Epidermal melanocyte (primary cell): ENCODE data around the gene CCDC12.

Experiments used
- DNase-seq: peaks from one replicate; pipeline ENCODE4 v3.0.0; 2011; ENCODE audit warnings: low spot score; ENCODE audit not compliant: insufficient read length

CCDC12 gene

DNA sequence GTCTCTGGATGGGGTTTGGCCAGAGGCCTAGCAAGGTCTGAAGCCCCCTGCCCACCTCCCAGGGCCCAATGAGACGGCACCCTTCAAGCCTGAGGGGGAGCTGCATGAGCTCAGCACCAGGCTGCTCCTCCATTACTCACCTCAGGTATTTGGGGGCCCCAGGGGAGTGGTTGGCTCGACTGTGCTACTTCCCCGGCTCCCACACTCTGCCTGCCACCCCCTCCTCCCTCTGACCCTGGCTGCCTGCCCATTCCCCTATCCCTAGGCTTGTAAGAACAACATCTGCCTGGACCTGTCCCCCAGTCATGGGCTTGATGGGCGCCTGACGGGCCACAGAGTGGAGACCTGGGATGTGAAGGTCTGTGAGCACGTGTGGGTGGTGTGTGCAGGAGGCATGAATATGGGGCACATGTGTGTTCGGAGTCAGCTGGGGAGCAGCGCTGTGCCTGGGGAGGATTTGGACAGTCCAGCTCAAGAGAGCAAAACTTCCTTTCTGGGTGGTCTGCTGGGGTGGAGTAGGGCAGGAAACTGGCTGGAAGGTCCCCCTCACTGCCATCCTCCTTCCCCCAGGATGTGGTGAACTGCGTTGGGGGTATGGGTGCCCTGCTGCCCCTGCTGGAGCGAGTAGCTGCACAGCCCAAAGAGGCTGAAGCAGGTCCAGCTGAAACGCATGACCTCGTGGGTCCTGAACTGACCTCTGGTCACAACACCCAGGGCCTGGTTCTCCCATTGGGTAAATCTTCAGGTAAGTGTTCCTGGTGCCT is 20.3 kb upstream of the CCDC12 start:
- DNase-seq, result no peak

DNA sequence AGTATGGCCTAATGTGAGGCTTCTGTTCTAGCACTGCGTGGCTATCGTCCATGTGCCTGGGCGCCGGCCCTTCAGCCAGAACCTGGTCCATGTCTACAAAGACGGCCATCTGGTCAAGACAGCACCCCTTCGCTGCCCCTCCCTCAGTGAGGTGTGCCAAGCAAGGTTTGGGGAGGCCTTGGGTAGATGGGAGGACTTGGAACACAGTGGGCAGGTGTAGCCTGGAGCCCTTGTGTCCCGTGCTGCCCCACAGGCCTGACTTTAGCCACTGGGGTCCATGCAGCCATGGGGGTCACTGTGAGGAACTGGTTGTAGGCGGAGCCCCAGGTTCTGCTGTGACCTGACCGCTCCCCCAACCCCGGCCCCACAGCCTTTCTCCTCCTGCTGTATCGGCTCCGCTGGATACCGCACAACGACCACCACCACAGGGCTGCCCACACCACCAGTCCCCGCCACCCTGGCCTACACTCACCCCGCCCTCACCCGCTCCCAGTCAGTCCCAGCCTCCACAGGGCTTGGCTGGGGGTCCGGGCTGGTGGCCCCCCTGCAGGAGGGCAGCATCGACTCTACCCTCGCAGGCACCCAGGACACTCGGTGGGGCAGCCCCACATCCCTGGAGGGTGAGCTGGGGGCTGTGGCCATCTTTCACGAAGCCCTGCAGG is 19.5 kb upstream of the CCDC12 start:
- DNase-seq, result no peak

DNA sequence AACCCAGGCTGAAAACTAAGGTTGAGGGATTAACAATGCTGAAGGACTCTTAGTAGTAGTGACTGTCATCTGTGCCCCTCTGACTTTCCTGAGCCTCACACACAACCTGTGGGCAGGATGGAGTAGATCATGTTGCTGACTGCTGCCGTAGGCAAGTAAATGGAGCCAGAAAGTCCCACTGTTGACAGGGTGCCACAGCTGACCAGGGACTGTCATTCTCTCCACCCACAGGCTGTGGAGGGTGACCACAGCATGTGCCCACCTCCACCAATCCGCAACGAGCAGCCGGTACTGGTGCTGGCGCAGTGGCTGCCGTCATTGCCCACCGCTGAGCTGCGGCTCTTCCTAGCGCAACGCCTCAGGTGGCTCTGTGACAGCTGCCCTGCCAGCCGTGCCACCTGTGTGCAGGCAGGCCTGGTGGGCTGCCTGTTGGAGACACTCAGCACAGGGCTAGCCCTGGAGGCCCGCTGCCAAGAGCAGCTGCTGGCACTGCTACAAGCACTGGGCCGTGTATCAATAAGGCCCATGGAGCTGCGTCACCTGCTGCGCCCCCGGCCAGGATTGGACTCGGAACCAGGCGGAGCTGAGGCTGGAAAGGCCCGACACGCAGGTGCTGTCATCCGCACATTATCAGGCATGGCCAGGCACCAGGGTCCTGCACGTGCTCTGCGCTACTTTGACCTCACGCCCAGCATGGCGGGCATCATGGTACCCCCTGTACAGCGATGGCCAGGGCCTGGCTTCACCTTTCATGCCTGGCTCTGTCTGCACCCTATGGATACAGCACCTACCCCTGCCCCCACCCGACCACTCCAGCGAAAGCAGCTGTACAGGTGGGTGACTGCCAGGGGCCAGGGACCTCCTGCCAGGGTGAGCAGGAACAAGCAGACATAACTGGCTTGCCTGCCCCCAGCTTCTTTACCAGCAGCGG is 18.5 kb upstream of the CCDC12 start:
- no peak for DNase-seq

DNA sequence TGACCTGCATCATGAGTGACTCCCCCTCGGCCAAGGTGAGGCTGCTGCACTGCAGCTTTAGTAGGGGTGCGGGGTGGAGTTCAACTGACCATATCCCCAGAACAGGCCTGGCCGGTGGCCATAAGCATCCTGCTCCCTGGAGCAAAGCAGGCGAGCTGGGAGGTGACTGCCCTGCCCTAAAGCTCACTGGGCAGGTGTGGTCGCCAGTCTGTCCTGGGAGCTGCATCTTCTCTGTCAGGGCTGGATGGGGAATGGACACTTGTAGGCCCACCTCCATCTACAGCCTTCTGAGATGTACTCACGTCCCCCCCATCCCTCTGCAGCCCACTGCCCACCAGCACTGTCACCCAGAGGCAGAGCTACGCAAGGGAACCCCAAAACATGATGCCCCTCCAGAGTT is 17.4 kb upstream of the CCDC12 start:
- no peak for DNase-seq

DNA sequence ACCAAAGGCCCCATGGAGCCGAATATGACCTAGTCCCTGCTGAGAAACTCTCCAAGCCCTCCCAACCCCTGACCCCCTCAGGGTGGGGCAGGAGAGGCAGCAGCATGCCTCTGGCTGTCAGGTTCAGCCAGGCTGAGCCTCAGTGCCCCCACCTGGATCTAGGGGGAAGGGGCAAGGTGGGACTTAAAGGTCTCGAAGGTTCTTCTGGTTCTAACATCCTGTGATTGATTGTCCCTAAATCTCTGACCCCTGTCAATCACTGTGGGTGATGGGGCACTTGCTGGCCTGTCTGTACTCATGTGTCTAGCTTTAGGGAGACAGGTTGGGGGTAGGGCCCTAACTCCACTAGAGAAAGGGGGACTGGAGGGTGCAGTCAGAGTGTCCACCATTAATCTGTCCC is 16.7 kb upstream of the CCDC12 start:
- no peak for DNase-seq

DNA sequence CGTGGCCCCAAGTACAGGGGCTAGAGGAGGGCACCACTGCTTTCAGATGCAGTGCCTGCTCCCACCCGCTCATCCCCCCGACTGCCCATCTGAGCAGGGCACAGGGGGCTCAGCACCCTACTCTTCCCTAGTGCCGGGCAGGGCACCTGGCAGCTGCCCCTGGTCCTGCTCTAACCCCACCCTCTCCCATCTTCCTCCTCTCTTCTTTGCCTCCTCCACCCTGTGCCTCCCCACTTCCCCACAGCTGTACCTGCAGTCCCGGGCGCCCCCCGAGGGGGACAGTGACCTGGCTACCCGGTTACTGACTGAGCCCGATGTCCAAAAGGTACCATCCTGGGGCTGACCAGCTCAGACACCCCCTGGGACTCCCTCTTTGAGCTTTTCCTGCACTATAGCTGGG is 15.7 kb upstream of the CCDC12 start:
- DNase-seq, result no peak

DNA sequence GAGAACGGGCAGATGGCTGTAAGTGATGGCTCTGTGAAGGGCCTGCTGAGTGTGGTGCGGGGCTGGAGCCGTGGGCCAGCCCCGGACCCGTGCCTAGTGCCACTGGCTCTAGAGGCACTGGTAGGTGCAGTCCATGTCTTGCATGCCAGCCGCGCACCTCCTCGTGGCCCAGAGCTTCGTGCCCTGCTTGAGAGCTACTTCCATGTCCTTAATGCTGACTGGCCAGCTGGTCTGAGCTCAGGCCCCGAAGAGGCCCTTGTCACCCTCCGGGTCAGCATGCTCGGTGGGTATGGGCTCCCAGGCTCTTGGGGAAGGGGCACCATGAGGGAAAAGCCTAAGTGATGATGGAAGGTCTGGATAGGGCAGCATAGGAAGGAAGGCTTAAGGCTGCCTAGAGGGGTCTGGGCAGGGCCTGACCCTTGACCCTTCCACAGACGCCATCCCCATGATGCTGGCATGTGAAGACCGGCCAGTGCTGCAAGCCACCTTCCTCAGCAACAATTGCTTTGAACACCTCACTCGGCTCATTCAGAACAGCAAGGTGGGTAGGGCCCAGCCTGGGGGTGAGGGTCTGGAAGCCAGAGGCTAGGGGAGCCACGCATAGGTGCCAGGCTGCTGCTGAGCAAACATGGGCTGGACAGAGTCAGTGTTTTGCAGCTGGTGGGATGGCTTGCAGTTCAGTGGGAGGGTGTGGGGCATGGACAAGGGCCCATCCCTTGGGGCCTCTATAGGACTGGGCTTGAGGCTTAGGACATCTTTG is 15.0 kb upstream of the CCDC12 start:
- DNase-seq, result no peak

DNA sequence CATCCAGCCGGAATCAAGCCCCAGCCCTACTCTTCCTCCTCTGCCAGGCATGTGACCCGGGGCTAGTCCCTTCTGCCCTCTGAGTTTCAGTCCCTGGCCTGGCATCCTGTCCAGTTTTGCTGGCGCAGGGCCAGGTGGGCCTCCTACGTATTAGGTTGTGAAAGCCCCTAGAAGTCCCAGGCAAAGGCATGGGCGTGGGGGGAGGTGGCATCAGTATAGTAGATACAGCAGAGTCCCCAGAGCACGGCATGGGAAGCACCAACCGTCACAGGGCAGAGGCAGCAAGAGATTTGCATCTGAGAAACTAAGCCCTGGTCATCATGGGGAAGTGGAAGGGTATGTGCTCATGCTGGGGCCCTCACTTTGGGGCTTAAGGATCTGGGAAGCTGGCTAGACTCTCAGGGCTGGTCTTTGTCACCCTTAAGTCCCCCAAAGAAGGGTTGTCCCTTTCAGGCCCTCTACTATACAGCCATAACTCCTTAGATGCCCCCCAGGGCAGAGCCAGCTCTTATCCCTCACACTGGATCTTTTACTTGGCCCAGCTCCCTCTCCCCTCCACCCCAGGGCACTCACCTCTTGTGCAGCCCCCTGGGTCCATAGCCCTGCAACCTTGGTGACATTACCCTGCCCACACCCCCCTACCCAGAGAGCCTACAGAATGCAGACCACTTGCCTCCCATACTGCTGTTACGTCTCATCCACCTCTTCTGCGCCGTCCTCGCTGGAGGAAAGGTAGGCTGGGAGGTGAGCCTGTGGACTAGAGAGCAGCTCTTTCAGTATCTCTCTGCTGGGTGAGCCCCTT is 14.2 kb upstream of the CCDC12 start:
- no peak for DNase-seq

DNA sequence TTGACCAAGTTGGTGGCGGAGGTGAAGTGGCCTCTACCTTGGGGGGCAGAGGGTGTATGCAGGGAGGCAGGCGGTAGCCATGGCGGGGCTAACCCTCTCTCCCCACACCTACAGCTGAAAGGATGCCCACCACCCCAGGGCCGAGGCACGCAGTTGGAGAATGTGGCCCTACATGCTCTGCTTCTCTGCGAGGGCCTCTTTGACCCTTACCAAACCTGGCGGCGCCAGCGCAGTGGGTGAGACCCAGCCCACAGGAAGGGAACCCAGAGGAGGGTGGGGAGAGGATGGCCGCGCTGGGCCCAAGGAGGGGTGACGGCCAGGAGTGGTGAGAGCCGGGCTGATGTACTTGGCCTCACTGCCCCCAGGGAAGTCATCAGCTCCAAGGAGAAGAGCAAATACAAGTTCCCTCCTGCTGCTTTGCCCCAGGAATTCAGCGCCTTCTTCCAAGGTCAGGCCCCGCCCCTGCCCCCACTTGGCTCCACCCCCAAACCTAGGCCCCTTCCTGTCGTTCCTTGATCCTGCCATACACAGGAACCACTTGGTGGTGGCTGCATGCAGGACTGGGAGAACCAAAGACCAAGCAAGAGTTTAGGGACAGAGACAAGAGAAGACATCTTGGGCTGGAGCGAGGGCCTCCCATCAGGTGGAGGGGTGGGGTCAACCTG is 12.7 kb upstream of the CCDC12 start:
- no peak for DNase-seq

DNA sequence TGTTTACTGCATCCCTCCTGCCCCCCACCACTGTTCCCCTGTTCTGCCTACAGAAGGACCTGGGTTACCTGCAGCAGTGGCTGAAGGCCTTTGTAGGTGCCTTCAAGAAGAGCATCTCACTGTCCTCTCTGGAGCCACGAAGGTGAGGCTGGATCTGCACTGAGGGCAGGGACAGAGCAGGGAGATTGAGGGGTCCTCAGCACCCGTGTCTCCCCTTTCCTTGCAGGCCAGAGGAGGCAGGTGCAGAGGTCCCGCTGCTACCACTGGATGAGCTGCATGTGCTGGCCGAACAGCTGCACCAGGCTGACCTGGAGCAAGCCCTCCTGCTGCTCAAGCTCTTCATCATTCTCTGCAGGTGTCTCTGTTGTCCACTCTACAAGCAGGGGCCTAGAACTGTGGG is 12.1 kb upstream of the CCDC12 start:
- DNase-seq, result no peak

DNA sequence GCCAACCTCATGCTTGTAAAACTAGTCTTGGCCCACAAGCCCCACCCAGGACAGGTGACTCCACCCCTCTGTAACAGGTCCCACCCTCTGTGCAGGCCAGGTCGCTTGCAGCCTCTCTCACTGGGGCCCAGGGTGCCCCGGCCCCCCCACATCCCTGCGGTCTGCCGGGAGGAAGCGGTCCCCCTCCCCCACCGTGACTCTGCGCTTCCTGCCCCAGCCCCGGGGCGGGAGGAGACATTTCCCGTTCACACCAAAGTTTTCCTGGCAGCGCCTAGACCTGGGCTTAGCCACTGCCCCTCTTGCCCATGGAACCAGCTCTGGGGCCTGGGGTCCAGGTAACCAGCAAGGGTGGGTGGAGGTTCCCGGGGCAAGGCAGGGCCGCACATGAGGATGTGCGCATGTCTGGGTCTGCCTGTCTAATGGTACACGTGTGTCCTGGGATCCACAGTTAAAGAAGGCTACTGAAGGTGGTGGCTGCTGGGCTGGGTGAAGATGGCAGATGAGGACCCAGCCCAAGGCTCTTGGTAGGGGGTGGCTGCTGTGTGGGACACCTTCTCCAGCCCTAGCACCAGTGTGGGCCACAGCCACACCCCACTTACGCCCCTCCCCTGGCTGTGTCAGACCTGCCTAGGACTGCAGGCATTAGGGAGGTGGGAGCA is 11.3 kb upstream of the CCDC12 start:
- no peak for DNase-seq

DNA sequence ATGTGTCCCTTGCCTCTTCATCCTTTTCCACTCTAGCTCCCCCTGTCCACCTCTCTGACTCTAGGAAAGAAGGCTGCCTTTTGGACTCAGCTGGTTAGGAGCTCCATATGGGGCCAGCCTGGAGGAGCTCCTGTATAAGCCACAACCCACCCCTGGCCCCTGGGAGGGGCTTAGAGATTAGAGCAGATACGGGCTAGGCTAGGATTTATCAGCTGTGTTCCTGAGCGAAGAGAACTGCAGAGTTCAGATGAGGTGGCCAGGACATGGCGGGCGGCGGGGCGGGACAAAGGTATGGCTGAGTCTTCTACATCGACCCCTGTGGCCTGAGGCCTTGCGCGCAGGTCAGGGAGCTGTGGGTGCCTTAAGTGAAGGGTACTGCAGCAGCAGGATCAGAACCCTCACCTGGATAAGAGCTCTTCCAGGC is 10.8 kb upstream of the CCDC12 start:
- no peak for DNase-seq

DNA sequence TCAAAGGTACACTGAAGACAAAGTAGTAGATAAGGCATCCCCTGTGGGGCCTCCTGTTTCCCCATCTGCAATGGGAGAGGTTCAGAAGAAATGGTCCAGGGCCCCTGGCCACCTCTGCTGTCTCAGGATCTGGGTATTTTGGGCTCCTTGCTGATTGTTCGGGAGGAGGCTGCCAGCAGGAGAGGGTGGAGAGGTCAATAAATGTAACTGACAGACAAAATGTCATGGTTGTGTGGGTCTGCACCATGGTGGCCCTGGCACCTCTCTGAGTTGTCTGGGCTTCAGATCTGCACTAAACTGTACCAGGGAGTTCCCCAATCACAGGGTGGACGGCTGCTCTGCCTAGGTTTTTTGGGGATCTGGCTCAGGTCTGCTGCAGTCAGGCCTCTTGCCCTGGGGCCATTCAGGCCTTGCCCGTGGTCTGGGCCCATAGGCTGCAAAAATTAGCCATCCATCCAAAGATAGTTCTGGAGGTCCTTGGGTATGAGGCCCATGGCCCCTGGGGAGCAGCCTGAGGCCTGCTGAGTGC is 10.3 kb upstream of the CCDC12 start:
- DNase-seq, result no peak

DNA sequence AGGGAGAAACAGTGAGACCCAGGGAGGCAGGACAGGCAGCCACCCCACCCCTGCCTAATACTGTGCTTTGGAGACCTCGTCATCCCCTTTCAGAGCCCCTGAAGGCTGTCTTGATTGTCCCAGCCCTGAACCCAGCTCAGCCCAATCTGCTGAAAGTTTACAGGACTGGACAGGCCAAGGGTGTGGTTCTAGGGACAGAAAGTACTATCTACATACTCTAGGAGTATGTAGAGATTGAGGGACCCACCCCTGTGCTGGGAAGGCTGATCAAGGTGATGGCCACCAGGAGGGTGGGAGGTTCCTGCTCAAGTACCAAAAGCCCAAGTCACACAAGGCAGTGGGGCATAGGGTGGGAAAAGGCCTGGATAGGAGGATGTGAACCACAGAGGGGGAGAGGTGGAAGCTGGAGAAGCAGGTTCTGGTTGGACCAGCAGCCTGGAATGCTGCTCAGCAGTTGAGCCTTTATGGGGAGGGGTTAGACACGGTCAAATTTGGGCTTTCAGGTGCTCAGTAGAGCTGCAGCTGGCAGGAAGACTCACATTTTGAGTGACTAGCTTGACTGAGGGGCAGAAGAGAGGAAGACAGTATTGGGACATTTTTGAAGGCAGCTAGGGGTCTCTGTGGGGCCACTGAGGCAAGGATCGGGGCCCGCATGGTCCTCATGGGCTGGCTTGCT is 9.6 kb upstream of the CCDC12 start:
- DNase-seq, result no peak

DNA sequence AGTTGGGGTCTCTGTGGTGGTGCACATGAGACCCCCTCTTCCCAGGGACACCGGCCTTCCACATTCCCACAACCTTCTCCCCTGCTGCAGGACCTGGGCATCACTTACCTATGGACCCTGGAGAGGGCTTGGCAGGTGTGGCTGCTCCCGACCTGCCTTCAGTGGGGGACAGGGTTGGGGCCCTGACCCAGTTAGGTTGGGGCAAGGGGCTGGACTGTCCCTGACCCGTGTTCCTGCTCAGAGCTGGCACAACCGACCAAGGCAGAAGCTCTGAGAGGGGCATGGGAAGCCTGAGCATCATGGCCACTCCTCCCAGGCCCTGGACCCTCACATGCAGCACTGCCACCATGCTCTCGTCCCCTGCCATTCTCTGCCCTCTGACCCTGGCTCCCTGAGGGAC is 9.0 kb upstream of the CCDC12 start:
- DNase-seq, result no peak

DNA sequence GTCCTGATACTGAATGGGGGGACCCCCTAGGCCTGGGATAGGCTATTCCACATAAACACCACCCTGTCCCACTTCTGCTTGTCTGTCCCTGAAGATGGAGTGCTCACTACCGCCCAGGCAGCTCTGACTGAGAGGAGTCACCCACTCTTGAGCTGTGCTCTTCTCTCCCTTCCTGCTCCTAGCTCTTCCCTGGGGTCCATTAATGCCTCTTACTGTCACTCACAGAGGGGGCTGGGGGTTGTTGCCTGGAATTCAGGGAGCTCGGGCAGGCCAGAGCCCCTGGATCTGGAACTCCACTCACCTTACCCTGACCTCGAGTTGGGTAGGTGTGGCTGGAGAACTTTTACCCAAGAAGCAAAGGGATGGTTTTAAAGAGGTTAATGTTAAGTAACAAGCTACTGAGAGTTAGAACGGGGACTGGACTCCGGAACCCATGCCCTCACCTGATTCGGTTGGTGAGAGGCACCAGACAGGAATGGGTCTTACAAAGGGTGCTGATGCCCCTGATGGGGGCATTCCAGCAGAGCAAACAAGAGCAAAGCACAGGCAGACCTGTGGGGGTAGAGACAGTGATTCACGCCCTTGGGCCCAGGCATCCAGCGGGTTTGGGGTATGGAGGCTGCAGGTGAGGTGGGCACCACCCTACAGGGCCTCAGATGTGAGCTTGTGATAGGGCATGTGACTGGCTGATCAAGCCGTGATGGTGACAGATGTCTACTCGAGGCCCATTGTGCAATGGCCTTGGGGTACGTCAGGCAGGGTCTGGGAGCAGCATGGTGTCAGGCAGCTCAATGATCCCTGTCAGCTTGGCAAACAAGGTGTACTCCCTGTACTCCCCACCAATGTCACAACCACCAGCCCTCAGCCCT is 8.3 kb upstream of the CCDC12 start:
- DNase-seq, result no peak

DNA sequence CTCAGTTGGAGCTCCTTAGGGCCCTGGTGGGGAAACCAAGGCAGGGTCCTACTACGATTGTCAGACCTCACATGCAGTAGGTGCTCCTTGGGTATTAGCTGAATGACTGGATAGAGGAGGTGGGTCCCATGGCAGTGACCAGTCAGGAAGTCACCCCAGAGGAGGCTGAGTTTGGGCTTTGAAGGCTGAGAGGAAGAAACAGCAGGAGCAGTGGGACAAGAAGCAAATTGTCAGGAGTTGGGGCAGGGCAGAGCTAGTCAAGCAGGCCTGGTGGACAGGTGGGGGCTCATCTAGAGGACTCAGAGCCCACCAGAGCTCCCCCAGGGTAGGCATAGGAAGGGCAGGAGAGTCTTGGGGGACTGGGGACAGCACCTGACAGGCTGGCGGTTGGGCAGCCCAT is 6.0 kb upstream of the CCDC12 start:
- DNase-seq, result no peak
